Esophagus muscularis mucosa (tissue), 4 donors: ENCODE measurements around the gene TBC1D16. TPM values are rescaled to one million over a fixed set of nuclear protein-coding genes. Genes with fewer than 3 reads are reported as not detected.
"Not testable (repeated sequence)": the region's sequence is repeated elsewhere in the genome, so short reads cannot be mapped to it uniquely, and the experiment has no call there.

Experiments
- DNase-seq: peaks from one replicate; pipeline ENCODE4 v3.0.0-alpha.2; 2017; ENCODE audit errors: extremely low spot score
- H3K27ac ChIP-seq, 4 donors: fragments of 200-600 bp; sonication (generic); replicated peaks in 1 of 4; 1 replicate in 3 of 4; 2 replicates in 1 of 4; pipeline ENCODE4 v1.5.1; 2016 to 2019; ENCODE audit warnings: mild to moderate bottlenecking in 1 of 4
- H3K27me3 ChIP-seq, 4 donors: fragments of 200-600 bp; sonication (generic); one replicate each; pipeline versions ENCODE4 v1.5.1 to v1.6.0; 2016 to 2019
- H3K36me3 ChIP-seq, 4 donors: fragments of 200-600 bp; sonication (generic); one replicate each; pipeline ENCODE4 v1.5.1; 2016 to 2019
- H3K4me1 ChIP-seq, 4 donors: fragments of 200-600 bp; sonication (generic); one replicate each; pipeline ENCODE4 v1.5.1; 2016 to 2019
- H3K4me3 ChIP-seq, 4 donors: fragments of 200-600 bp; sonication (generic); 1 replicate in 2 of 4; 2 replicates in 2 of 4; pipeline ENCODE4 v1.5.1; 2016 to 2019; ENCODE audit warnings: mild to moderate bottlenecking in 4 of 4, moderate library complexity in 1 of 4
- H3K9me3 ChIP-seq, 4 donors: fragments of 200-600 bp; sonication (generic); 1 replicate in 3 of 4; 2 replicates in 1 of 4; pipeline ENCODE4 v1.5.1; 2016 to 2019
- EP300 ChIP-seq: sonication (generic); formaldehyde crosslinking; IDR thresholded peaks from one replicate; pipeline ENCODE4 v1.6.1; 2017; ENCODE audit warnings: antibody characterized with exemption
- POLR2A ChIP-seq: fragments of 450-650 bp; IDR thresholded peaks from one replicate; pipeline ENCODE4 v1.6.1; 2017; ENCODE audit warnings: antibody characterized with exemption, moderate library complexity, mild to moderate bottlenecking, low read depth
- POLR2AphosphoS5 ChIP-seq, 2 donors: sonication (generic); formaldehyde crosslinking; IDR thresholded peaks; one replicate each; pipeline ENCODE4 v1.6.1; 2017; ENCODE audit warnings: antibody characterized with exemption in 2 of 2
- WGBS: methylation state at CpG from one replicate; pipeline ENCODE4 v1.1.5; 2018; 5-methylcytosine and 5-hydroxymethylcytosine counted together
- intact Hi-C: fragments of 100-400 bp; cut with DNase I; formaldehyde crosslinking; loops from one replicate; pipeline ENCODE4 v1.15.1; 2023
- total RNA-seq, 4 donors: library from RNA; depleted of rRNA; stranded (reverse); fragments of >200 nt; gene quantifications; one replicate each; pipeline versions ENCODE4 v1.1.0 to v1.2.1, GENCODE V29; 2016
- TF ChIP-seq, protein P1 (sequence below), 3 experiments: fragments of 200-600 bp in 2 of 3; fragments of 450-650 bp in 1 of 3; sonication (generic) in 2 of 3; IDR thresholded peaks; one replicate each; pipeline ENCODE4 v1.5.1; 2017 to 2019; ENCODE audit warnings: antibody characterized with exemption in 3 of 3, mild to moderate bottlenecking in 2 of 3, moderate library complexity in 1 of 3

The TBC1D16 gene
- total RNA-seq, 4 donors from 2014 or later, result 30.3 to 37.4 (median 33.2) TPM

GRCh38 chr17:80049986-80050385 is 14.3 kb upstream of the TBC1D16 start:
- DNase-seq, result no peak
- 91% methylated on average over 16 of the region's 21 CpGs for WGBS
- no peak for TF ChIP-seq POLR2AphosphoS5 (IDR thresholded peaks at IDR 0.05)
- Histone ChIP-seq H3K27ac (no peak overlapping the region), H3K4me1 (peaks cover 0 to 9% (median 3%) of the 10 kb centered on the region in 4 donors), H3K4me3 (no peak overlapping the region), H3K27me3 (no peaks in the 10 kb centered on the region), H3K36me3 (peaks cover 5 to 44% (median 31%) of the 10 kb centered on the region in 4 donors), H3K9me3 (no peaks in the 10 kb centered on the region)
- intact Hi-C loops, result no loop called here

GRCh38 chr17:80047176-80047575 is 11.5 kb upstream of the TBC1D16 start:
- Histone ChIP-seq H3K27me3 (no peaks in the 10 kb centered on the region), H3K9me3 (no peaks in the 10 kb centered on the region), H3K4me1 (no peaks in the 10 kb centered on the region), H3K36me3 (peaks cover 5 to 61% (median 36%) of the 10 kb centered on the region in 4 donors), H3K27ac (no peak overlapping the region), H3K4me3 (no peak overlapping the region)
- intact Hi-C loops, result no loop called here
- no peak for TF ChIP-seq POLR2A
- no peak for TF ChIP-seq POLR2AphosphoS5 (IDR thresholded peaks at IDR 0.05)
- TF ChIP-seq, protein P1, sequence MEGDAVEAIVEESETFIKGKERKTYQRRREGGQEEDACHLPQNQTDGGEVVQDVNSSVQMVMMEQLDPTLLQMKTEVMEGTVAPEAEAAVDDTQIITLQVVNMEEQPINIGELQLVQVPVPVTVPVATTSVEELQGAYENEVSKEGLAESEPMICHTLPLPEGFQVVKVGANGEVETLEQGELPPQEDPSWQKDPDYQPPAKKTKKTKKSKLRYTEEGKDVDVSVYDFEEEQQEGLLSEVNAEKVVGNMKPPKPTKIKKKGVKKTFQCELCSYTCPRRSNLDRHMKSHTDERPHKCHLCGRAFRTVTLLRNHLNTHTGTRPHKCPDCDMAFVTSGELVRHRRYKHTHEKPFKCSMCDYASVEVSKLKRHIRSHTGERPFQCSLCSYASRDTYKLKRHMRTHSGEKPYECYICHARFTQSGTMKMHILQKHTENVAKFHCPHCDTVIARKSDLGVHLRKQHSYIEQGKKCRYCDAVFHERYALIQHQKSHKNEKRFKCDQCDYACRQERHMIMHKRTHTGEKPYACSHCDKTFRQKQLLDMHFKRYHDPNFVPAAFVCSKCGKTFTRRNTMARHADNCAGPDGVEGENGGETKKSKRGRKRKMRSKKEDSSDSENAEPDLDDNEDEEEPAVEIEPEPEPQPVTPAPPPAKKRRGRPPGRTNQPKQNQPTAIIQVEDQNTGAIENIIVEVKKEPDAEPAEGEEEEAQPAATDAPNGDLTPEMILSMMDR (IDR thresholded peaks at IDR 0.05), result no peak
- no peak for TF ChIP-seq EP300
- 94% methylated on average over 10 of the region's 11 CpGs for WGBS
- no peak for DNase-seq

DNA sequence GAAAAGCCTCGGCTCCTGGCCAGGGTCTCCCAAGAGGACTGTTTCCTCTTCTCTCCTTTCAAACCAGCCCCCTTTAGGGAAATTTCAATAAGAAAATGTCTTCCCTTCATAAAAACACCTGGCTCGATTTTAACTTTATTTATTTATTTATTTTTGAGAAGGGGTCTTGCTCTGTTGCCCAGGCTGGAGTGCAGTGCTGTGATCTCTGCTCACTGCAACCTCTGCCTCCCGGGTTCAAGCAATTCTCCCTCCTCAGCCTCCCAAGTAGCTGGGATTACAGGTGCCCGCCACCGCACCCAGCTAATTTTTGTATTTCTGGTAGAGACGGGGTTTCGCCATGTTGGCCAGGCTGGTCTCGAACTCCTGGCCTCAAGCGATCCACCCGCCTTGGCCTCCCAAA is 11.0 kb upstream of the TBC1D16 start:
- H3K9me3 ChIP-seq, intact Hi-C loops, H3K4me3 ChIP-seq, H3K27me3 ChIP-seq, DNase-seq, H3K4me1 ChIP-seq, H3K27ac ChIP-seq: not testable (repeated sequence)
- peaks cover 5 to 61% (median 33%) of the 10 kb centered on the region in 4 donors for H3K36me3 ChIP-seq
- WGBS, result 95% methylated on average over 10 of the region's 10 CpGs

DNA sequence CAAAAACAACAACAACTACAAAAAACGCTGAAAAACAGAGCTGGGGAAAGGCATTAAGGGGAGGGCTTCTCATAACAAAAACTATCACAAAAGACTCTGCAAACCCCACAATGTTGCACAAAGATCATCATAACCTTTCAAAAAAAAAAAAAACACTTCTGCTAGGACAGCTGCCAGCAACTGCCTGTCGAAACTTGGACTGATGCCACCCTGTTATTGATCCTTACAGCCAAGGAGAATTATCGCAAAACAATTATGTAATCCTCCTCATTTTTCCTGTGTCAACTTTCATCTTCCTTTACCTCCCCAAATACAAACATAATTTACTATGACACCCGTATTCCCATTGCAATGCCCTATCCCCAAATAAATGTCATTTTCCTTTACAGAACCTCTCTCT is 10.0 kb upstream of the TBC1D16 start:
- H3K27me3 ChIP-seq, result no peaks in the 10 kb centered on the region

GRCh38 chr17:80043963-80044362 is 8.3 kb upstream of the TBC1D16 start:
- Histone ChIP-seq H3K4me3 (no peak overlapping the region), H3K27me3 (no peaks in the 10 kb centered on the region), H3K36me3 (peaks cover 5 to 54% (median 21%) of the 10 kb centered on the region in 4 donors), H3K9me3 (no peaks in the 10 kb centered on the region), H3K4me1 (no peaks in the 10 kb centered on the region), H3K27ac (no peak overlapping the region)
- intact Hi-C loops, result no loop called here
- no peak for DNase-seq
- 97% methylated on average over 6 of the region's 6 CpGs for WGBS
- TF ChIP-seq POLR2AphosphoS5 (IDR thresholded peaks at IDR 0.05), result no peak
- TF ChIP-seq POLR2A, result no peak
- no peak for TF ChIP-seq EP300
- TF ChIP-seq, protein P1 (IDR thresholded peaks at IDR 0.05), result no peak

More for the DNA sequence above, 10.0 kb upstream of the TBC1D16 start:
- no peak overlapping the region for H3K27ac ChIP-seq
- H3K9me3 ChIP-seq, result no peaks in the 10 kb centered on the region
- no peak overlapping the region for H3K4me3 ChIP-seq
- intact Hi-C loops, result no loop called here
- no peaks in the 10 kb centered on the region for H3K4me1 ChIP-seq
- no peak for TF ChIP-seq POLR2AphosphoS5 (IDR thresholded peaks at IDR 0.05)
- TF ChIP-seq, protein P1 (IDR thresholded peaks at IDR 0.05), result no peak
- TF ChIP-seq EP300, result no peak
- no peak for TF ChIP-seq POLR2A
- no peak for DNase-seq
- H3K36me3 ChIP-seq, result peaks cover 5 to 59% (median 31%) of the 10 kb centered on the region in 4 donors
- WGBS, result 68% methylated on average over 4 of the region's 4 CpGs
